HG02623 (cell line): ENCODE results near the gene EXOC2.
"Not testable (repeated sequence)": the region's sequence is repeated elsewhere in the genome, so short reads cannot be mapped to it uniquely, and the experiment has no call there.

Experiments
- ATAC-seq: cut with Tn5 transposase; IDR thresholded peaks from one replicate; pipeline ENCODE4 v1.9.1; 2021; ENCODE audit warnings: moderate library complexity; ENCODE audit not compliant: unreplicated experiment

The EXOC2 gene

GRCh38 chr6:641225-641985 lies 51.5 kb downstream of the EXOC2 start:
- no peak for ATAC-seq

DNA sequence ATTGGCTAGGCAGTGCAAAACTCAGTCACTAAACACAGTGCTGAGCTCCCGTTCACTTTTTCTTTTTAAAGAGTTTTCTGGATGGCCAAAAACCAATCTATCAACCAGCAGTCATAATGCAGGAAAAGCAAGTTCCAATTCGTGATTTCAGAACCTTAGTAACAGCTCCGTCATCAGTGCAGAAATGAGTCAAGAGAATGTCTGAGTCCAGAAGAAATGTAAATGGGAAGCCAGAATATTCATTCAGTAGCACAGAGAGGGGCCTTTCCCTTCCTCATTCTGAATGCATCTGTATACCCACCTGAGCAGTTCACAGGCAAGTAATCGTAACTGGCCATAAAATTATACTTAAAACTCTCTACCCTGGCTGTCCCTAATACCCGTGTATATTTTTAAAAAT lies 56.5 kb downstream of the EXOC2 start:
- peak; percentile 58 for ATAC-seq

DNA sequence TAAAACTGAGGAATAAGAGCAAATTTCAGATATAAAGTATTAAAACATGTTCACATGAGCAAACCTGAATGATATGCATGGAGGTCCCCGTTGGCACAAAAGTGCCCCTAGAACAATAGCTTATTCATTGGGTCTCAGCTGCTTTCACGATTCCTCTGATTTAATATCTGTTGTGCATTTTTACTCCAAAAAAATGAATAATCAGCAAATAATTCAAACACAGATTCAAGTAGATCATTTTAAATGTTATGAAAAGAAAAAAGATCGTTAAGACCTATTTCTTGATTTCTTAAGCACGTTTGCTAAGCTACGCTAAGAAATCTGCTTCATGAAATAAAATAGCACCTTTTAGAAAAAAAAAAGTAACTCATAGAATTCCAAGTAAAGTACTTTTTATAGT lies 57.7 kb downstream of the EXOC2 start:
- ATAC-seq = no peak

DNA sequence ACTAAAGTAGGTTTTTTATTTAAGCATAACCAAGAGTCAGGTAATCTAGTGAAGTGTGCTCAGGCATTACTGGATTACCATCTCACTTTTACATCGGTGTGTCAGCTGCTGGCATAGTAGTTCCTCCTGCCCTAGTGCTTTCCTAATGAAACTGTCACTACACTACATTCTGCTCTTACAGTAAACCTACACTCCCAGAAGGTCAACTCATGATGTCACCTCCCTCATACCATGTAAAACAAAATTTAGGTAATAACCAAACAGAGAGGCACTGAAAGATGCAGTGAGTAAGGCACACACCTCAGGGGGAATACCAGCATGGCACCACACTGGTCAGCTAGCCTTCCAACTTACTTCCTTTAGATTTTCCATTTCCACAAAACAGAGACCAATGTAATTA lies 59.3 kb downstream of the EXOC2 start:
- ATAC-seq = no peak

DNA sequence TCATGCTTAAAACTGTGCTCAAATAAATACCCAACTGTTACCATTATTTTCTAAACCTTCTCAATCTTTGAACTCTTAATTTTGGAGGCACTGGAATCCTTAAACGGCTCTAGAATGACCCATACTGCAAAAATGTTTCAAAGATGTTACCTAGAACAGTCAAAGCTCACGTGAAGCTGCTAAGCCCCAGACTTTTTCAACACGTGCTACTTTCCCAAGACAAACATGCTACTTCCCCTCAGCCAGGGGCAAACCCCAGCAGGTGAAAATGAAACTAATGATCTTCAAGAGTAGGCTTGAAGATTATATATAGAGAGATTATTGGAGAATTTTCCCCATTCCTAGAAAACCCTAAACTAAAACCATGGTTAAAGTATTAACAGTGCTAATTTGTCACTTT lies 64.2 kb downstream of the EXOC2 start:
- ATAC-seq = no peak

DNA sequence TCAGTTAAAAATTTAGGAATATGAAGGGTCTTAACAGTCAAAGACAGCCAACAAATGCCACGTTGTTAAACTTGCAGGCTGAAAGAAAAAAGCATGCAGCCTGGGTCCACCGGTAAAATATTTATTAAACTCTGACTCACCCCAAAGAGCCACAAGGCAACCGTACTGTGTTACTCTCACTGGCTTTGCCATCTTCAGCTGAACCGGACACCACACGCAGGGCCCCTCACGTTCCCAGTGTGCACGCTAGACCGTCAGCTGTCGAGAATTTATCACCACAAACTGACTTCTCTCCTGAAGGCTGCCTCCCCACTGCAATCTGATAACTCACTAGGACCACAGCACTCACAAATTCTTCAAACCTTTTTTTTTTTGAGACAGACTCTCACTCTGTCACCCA lies 66.7 kb downstream of the EXOC2 start:
- no peak for ATAC-seq

DNA sequence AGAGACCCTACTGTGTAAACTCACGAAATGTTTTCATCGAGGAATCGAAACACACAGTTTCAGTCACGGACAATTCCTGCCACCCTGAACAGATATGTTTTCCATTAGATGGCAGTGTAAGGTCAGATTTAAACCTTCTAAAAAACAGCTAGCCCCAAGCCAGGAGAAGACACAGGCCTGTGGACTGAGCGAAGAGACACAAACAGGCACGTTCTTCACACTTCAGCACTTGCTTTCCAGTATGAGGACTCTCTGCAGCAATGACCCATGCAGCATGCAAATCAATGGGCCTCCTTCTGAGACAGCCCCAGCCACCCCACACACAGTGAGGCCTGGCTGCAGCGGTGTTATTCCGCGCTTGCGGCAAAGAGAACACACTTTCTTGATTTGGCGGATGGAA lies 68.0 kb downstream of the EXOC2 start:
- no peak for ATAC-seq

DNA sequence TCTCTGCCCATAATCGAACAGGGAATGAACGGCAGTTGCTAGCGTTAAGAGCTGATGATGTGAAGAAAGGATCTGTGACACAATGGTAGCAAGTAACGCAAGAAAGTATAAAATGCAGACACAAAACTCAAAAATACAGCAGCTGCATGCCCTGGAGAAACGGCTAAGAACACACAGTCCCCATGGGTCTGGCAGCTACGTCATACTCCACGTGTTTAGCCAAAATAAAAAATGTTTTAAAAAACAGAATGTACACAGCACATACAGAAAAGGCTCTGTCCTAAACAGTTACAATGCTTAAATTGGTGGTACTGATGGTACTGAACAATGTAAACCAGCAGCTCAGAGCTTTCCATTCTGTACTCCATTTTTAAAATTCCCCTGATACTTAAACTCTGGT lies 70.5 kb downstream of the EXOC2 start:
- no peak for ATAC-seq

DNA sequence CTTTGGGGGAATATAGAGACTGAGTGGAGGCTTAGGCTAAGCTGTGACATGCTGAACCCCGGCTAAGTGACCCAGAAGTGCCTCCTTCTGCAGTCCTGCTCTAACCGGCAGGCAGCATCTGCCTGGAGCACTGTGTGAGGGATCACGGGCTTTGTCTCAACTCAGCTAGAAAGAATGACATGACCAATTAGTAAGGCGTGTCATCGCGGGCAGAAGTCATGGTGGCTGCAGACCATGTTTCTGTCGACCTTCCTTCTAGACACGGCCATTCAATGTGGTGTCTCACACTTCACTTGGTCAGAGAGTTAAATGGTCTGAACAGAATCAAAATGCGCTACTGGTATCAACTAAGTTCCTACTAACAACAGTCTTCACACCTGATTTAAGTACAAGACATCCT lies 71.0 kb downstream of the EXOC2 start:
- ATAC-seq = no peak

DNA sequence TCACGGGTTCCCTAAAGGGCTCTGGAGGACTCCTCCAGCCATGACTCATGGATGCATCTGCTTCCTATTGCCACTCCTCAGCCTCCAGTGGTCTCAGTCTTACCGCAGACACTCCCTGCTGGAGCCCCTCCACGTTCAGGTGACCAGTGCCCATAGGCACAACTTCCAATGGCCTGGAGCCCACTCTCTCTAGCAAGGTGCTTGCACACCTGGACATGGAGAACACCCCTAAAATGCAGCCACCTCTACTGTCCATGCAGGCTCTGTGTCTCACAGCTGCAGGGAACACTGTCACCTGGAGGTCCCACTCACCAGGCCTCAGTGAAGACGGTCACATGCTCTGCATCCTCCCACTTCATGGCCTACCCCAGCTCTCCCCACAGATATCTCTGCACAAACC lies 72.0 kb downstream of the EXOC2 start:
- no peak for ATAC-seq

GRCh38 chr6:620166-620565 lies 72.8 kb downstream of the EXOC2 start:
- no peak for ATAC-seq

DNA sequence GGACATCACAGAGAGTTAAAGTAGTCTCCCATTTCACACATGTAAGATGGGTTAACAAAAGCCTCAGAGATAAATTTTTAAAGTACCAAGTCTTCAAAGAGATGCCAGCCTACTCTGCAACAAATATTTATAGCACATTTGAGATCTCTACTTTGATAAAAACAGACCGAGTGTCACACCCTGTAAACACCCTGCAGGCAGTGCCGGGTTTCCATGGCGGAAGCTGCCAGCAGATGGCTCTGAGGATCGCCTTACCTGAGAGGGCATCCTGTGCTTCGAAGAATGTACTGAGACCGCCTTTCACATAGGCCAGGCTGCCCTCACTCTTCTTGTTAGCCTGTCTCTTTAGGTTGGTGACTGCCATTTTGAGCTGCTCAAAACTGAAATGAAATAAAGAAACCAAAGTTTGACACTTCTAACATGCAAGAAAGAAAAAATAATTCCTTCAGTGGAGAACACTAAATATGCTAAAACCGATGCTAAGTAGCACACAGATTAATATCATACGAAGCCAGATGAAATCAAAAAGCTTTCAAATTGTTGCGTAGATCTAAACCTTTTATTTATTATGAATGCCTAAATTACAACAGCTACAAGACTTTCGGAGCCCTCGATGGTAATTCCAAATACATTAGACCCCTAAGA lies 75.4 kb downstream of the EXOC2 start:
- ATAC-seq = no peak

DNA sequence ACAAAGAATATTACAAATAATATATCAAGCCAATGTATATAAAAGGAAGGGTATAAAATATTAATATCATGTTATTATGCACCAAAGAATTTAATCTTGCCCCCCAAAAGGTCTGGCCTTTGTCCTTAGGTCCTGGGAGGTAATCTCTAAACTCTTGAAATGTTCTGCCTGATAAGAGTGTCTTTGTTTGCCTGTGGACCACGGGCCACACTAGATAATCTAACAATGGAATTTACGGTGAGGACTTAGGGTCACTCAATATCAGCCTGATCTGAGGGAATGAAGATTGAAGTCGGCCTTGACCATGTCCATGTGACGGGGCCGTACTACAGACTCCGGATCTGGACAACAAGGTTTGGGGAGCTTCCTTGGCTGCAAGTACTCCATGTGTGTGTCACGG lies 79.0 kb downstream of the EXOC2 start:
- ATAC-seq = no peak

DNA sequence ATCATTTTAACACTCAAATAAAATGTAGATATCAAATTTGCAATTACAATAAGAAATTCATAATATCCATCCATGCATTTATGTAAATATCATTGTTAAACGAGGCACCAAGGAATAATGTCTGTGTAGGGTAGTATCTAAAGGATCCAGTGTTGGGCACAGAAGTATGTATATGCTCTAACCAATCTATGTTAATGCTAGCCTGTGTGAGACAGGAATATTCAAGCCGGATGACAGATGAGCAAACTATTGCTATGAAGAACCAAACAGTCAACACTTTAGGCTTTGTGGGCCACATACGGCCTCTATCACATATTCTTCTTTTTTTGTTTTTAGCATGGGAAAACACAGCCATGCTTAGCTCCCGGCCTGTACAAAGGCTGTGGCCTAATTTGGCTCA lies 81.0 kb downstream of the EXOC2 start:
- no peak for ATAC-seq

GRCh38 chr6:610882-611281 lies 82.1 kb downstream of the EXOC2 start:
- ATAC-seq = no peak

DNA sequence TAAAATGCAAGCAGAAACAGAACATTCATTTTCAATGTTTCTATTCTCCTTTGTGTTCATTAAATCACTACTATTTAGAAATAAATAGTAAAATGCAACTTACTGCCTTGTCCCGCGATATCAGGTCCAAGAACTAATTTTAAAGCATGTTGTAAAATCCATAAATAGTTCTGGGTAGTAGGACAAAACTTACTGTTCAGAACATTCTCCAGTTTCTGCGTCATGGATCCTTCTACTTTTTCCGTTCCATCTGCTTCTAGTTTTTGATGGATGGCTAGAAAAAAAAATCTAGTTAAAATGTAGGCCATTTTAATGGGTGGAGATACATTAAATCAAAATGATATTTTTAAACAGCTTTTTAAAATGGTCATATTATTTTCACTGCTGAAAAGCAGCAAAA lies 83.0 kb downstream of the EXOC2 start:
- ATAC-seq = no peak

- ATAC-seq = no peak
These were observed 86.0 kb downstream of the EXOC2 start for GRCh38 chr6:606829-607379.

- not testable (repeated sequence) for ATAC-seq
These were observed 87.0 kb downstream of the EXOC2 start for GRCh38 chr6:605895-606294.

GRCh38 chr6:604579-604978 lies 88.4 kb downstream of the EXOC2 start:
- ATAC-seq = no peak

DNA sequence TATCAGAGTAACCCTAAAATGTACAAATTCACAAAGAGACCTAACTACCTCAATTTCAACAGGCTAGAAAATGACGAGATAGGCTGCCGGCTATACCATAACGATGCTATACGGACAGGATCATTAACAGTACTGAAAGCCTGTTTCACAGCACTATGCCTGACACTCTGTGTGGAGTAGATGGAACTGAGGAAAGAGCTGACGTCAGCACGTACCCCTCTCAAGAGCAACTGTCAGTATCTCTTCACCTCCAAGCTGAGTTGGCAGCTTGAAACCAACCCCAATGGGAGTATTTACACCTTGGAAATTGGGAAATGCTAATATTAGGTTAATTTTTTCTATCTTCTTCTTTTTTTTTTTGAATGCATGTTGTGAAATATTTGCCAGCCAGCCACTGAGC lies 89.7 kb downstream of the EXOC2 start:
- ATAC-seq = no peak

- ATAC-seq = no peak
These were observed 93.1 kb downstream of the EXOC2 start for GRCh38 chr6:599576-600448.

DNA sequence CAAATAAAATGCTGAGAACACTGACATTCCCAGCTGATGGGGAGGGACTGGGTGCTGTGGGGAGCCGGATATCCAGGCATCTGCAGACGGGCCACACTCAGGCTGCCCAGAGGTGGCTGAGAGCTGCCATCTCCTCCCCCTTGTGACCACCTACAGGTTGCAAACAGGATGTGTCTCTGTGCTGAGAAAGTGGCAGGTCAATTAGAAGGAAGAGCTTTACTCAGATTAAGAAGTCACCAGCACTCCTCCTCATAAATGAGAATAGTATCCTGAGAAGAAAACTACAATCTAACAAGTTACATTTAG lies 99.1 kb downstream of the EXOC2 start:
- no peak for ATAC-seq
